ENCODE results near the gene ZC3H6.
"Not testable (repeated sequence)": the region's sequence is repeated elsewhere in the genome, so short reads cannot be mapped to it uniquely, and the experiment has no call there.

Gene ZC3H6

DNA sequence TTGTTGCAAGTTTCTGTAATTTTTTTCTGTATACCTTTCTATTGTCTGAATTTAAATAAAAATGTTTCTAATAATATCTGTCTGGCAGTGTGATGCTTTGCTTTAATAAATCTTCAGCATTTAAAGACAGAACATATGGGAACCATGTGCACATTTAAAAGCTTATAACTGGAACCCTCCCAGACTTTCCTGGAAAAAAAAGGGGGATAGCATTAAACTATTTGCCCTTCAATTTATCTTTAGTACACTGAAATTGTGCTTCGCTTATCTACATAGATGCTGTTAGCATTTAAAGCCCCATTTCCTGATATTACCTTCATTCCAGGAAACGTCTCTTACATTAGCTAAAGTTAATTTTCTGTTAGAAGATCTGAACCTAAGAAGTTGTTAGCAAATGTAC, 64.6 kb downstream of the ZC3H6 start:
- FAIRE-seq, result no peak

DNA sequence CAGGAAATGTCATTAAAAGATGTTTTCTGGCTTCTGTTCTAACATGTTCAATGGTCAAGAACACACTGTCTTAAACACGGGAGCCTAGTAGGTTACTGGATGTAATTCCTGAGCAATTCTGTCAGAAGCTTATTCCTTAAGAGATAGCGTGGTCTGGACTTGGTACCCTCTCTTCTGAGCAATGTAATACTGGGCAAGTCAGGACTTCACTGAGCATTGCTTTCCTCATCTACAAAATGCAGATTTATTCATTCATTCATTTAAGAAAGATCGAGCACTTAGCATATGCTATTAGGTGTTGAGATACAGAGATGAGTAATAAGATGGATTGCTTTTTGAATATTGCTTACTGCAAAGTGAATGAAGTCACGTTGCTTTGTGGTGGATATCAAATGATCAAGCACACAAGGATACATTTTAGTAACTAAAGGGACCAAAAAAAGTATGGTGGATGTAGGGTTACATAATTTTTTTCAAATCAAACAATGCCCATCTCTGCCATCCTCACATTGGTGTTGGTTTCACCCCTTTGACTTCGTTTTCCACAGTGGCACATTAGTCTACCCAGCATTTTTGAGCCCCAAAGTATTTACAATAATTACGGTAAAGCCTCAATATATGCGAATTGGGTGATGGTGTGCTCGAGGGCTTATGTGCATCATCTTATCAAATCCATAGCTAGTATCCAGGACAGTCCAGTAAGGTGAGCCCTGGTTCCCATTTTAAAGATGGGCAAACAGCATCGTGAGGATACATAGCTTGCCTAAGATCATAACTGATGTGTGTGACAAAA, 65.3 kb downstream of the ZC3H6 start:
- no peak for FAIRE-seq

DNA sequence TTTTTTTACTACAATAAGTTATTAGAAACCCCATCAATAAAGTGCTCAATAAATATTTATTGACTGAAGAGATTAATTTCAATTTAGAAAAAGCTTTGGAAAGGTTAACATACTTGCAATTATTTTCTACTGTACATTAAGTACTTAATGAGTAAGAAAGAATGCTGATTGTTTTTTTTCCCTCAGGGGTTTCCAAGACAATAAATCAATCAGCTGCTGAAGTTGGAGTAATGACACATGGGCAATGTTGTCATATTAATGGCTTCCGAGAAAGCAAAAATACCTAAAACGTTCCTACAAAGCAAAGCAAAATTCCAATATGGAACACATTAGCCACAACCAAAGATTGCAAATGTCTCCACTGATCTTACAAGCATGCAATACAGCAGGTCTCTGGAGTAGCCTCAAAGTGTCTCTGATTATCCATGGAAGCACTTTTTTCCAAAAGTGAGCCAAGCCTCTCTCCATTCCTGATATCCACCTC, 66.7 kb downstream of the ZC3H6 start:
- no peak for FAIRE-seq

DNA sequence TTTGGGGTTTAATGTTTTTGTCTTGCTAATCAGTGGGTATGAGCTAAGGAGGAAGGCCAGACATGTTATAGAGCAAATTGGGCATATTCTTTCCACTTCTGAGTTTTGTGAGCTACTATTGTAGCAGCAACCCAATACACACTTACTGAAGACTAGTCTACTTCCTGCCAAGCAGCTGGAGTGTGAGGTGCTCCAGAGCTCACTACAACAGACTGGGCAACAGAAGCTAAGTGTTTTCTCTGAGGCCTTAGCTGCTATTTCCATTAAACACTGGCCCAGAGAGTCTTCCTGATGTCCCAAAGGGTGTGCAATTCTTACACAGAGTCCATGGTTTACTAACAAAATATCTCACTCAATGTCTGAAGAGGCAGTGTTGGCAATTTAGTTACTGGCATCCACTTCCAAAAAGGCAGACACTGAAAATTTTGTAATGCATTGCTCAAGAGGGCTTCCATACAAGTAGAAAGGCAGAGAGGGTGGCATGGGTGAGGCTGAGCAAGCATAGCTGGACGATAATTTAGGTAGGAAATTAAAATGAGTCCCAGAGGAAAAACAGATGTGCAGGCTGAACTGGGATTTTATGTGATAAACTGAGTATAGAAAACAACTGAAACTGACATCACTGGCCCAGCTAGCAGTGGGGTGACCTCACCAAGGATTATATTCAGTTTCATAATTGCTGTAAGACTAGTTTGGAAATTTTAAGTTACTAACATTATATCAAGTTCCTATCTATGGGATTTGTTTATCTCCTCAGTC, 68.6 kb downstream of the ZC3H6 start:
- no peak for FAIRE-seq

DNA sequence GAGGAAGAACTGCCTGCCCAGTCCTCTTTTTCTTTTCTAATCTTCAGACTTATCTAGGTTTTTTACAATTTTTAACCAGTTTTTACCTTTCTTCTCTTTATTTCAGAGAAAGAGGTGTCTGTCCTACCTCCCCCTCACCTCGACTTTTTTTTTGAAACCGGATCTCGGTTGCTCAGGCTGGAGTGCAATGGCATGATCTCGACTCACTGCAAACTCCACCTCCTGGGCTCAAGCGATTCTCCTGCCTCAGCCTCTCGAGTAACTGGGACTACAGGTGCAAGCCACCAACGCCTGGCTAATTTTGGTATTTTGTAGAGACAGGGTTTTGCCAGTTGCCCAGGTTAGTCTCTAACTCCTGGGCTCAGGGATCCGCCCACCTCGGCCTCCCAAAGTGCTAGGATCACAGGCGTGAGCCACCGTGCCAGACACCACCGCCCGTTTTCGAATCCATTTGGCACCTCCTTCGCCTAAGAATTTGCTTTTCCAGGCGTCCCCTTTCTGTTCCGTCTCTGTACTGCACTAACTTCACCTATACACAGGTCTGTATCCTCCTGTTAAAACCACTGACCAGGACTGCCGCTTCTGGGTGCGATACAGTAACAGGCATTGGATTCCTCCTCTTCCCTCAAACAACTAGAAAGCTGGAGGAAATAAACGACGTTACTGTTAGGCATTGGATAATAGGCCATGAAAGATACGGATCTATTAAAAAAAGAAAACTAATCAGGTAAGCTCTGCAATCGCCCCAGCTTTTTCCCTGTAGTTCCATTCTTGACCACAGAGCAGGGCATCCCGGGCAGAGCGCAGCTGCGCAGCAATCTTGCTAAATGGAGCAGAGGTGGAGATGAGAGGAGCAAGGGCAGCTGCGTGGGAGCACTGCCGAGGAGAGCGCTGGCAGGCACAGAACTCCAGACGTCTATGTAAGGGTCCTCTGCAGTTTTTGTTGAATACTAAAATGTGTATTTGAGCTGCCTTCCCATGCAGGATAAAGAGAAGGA, 69.9 kb downstream of the ZC3H6 start:
- FAIRE-seq, result no peak

DNA sequence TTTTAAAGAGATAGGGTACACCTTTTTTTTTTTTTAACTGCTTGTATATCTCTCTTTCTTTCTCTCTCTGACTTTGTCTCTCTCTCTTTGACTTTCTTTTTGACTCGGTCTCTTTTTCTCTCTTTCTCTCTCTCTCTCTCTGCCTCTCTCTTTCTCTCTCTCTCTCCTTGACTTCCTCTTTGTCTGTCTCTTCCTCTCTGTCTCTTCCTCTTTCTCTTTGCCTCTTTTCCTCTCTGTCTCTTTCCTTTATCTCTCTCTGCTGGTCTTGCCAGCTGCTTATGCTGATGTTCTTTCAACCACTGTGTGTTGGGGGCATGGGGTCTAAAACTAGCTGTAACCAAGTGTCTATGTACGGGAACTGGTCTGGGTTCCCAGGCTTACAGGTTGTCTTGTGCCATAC, 76.9 kb downstream of the ZC3H6 start:
- not testable (repeated sequence) for FAIRE-seq

DNA sequence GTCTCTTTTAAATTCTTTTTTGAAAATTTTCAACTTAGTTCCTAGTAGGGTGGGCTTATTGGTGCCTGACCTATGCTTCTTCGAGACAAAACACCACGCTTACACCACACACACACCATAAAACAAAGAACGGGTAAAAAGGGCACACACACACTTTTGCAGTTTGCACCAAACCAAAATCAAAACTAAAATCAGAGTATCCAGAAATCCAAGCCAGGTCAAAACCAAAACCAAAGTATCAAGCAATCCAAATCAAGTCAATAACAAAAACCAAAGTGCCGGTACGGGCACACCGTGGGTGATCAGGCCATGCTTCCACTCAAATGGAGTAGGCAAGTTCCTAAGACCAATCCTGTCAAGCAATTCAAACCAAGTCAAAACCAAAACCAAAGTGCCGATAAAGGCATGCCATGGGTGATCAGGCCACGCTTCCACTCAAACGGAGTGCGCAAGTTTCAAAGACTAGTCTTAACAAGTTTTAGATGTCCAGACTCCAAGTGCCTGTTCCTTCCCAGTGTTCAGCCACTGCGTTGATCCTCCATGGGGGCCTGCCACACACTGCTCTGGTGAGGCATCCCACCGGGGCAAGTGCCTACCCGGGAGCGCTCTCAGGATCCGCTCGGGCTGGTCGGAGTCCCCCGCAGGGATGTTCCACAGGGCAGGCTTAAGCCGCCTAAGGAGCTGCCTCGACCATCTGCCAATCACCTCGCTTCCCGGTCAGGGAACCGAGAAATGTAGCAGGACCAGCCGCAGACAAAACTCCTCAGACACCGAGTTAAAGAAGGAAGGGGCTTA, 77.6 kb downstream of the ZC3H6 start:
- FAIRE-seq, result not testable (repeated sequence)

DNA sequence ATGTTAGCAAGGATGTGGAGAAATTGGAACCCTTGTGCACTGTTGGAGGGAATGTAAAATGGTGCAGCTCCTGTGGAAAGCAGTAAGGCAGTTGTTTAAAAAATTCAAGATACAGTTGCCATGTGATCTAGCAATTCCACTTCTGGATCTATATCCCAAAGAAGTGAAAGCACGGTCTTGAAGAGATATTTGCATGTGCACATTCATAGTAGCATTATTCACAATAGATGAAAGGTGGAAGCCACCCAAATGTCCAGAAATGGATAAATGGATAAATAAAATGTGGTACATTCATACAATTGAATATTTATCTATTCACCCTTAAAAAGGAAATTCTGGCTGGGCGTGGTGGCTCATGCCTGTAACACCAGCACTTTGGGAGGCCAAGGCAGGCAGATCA, 78.9 kb downstream of the ZC3H6 start:
- not testable (repeated sequence) for FAIRE-seq

DNA sequence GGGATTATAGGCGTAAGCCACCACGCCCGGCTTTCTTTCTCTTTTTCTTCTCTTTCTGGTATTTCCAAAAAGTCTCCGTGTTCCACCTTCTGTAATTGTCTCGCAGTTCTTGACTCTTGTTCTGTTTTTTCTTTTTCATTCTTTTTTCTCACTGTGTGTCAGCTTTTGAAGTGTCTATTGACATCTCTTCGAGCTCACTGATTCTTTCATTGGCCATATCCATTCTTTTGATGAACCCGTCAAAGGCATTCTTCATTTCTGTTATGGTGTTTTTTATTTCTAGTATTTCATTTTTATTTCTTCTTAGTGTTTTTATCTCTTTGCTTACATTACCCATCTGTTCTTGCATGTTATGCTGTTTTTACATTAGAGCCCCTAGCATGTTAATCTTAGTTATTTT, 84.7 kb downstream of the ZC3H6 start:
- not testable (repeated sequence) for FAIRE-seq

All from TTC549 (cell line).